Right kidney (tissue), 9 donors: ENCODE results near the gene PARK7.
"Not testable (repeated sequence)": the region's sequence is repeated elsewhere in the genome, so short reads cannot be mapped to it uniquely, and the experiment has no call there.

Source experiments
- DNase-seq: peaks from one replicate; pipeline ENCODE4 v3.0.0-alpha.2; 2016
- long read RNA-seq, 8 donors: transcript quantifications; one replicate each; lab custom pipeline, GENCODE V29; 2026

PARK7 gene
- long read RNA-seq, donor 1, transcript PARK7-209 (7 exons, 1,088 nt): major isoform, 135 of 317 reads
- long read RNA-seq, donor 1, transcript PARK7-201 (7 exons, 949 nt): minor isoform, 125 of 317 reads
- long read RNA-seq, donor 1, partial matches to known transcripts: 45 of 317 reads
- long read RNA-seq, donor 1, other reads (novel, unspliced or antisense): 11 of 317 reads
- long read RNA-seq, donor 2, transcript PARK7-209 (7 exons, 1,088 nt): major isoform, 71 of 166 reads
- long read RNA-seq, donor 2, transcript PARK7-201 (7 exons, 949 nt): minor isoform, 69 of 166 reads
- long read RNA-seq, donor 2, partial matches to known transcripts: 26 of 166 reads
- long read RNA-seq, donor 2, other reads (novel, unspliced or antisense): 0 of 166 reads
- long read RNA-seq, donor 3, transcript PARK7-209 (7 exons, 1,088 nt): major isoform, 27 of 87 reads
- long read RNA-seq, donor 3, transcript PARK7-201 (7 exons, 949 nt): minor isoform, 26 of 87 reads
- long read RNA-seq, donor 3, partial matches to known transcripts: 33 of 87 reads
- long read RNA-seq, donor 3, other reads (novel, unspliced or antisense): 0 of 87 reads
- long read RNA-seq, donor 4, transcript PARK7-209 (7 exons, 1,088 nt): major isoform, 62 of 159 reads
- long read RNA-seq, donor 4, transcript PARK7-201 (7 exons, 949 nt): minor isoform, 44 of 159 reads
- long read RNA-seq, donor 4, partial matches to known transcripts: 52 of 159 reads
- long read RNA-seq, donor 4, other reads (novel, unspliced or antisense): 0 of 159 reads
- long read RNA-seq, donor 5, transcript PARK7-201 (7 exons, 949 nt): minor isoform, 75 of 235 reads
- long read RNA-seq, donor 5, transcript PARK7-209 (7 exons, 1,088 nt): major isoform, 107 of 235 reads
- long read RNA-seq, donor 5, partial matches to known transcripts: 52 of 235 reads
- long read RNA-seq, donor 5, other reads (novel, unspliced or antisense): 0 of 235 reads
- long read RNA-seq, donor 6, transcript PARK7-209 (7 exons, 1,088 nt): major isoform, 57 of 219 reads
- long read RNA-seq, donor 6, transcript PARK7-201 (7 exons, 949 nt): minor isoform, 53 of 219 reads
- long read RNA-seq, donor 6, partial matches to known transcripts: 105 of 219 reads
- long read RNA-seq, donor 6, other reads (novel, unspliced or antisense): 0 of 219 reads
- long read RNA-seq, donor 7, transcript PARK7-201 (7 exons, 949 nt): minor isoform, 70 of 250 reads
- long read RNA-seq, donor 7, transcript PARK7-209 (7 exons, 1,088 nt): major isoform, 92 of 250 reads
- long read RNA-seq, donor 7, partial matches to known transcripts: 71 of 250 reads
- long read RNA-seq, donor 7, other reads (novel, unspliced or antisense): 17 of 250 reads
- long read RNA-seq, donor 8, transcript PARK7-209 (7 exons, 1,088 nt): minor isoform, 69 of 171 reads
- long read RNA-seq, donor 8, transcript PARK7-201 (7 exons, 949 nt): major isoform, 71 of 171 reads
- long read RNA-seq, donor 8, partial matches to known transcripts: 31 of 171 reads
- long read RNA-seq, donor 8, other reads (novel, unspliced or antisense): 0 of 171 reads

DNA sequence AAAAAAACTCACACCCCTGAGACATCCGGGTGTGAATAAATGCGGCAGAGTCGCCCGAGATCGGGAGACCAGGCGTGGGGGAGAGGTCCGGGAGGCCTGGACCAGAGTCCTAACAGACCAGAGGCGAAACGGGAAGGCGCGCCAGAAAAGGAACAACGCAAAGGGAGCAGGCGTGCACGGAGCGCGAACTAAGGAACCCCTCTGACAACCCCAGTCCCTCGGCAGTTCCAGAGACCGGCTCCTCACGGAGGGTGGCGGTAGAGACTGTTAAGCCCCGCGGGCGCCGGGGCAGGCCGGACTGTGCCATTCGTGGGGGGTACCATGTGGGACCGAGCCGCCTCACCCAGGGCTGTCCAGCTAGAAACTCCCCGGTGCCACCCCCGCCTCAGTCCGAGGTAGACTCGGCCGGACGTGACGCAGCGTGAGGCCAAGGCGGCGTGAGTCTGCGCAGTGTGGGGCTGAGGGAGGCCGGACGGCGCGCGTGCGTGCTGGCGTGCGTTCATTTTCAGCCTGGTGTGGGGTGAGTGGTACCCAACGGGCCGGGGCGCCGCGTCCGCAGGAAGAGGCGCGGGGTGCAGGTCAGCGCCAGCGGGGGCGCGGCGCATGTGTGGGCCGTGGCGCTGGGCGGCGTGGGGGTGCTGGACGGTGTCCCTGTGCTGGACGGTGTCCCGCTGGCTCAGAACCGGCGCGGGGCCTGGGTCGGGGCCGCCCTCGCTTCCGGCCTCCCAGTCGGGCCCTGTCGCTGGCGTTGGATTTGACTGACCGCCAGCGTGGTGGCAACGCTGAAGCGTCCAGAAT is at the start of gene PARK7:
Gene PARK7, plus strand, starts transcription at position 496 of the 798 bp plus-strand sequence. CDS start 1,075 bp downstream, outside the sequence.
- peak; percentile 99 for DNase-seq

DNA sequence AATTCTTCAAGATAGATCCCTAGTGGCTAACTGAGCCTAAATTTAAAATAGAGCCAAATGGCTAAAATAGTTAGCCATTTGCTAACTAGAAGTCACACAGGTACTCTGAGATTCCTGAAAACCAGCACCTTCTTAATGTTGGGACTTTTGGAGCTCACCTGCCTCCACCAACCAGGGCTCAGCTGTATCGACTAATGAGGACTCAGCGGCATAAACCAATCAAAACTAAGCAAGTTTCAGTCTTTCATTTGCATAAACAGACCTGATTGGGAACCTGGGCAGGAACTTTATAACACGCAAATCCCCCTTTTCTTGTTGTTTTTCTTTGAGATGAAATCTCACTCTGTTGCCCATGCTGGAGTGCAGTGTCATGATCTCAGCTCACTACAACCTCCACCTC is 49.4 kb upstream of the PARK7 start:
- no peak for DNase-seq

DNA sequence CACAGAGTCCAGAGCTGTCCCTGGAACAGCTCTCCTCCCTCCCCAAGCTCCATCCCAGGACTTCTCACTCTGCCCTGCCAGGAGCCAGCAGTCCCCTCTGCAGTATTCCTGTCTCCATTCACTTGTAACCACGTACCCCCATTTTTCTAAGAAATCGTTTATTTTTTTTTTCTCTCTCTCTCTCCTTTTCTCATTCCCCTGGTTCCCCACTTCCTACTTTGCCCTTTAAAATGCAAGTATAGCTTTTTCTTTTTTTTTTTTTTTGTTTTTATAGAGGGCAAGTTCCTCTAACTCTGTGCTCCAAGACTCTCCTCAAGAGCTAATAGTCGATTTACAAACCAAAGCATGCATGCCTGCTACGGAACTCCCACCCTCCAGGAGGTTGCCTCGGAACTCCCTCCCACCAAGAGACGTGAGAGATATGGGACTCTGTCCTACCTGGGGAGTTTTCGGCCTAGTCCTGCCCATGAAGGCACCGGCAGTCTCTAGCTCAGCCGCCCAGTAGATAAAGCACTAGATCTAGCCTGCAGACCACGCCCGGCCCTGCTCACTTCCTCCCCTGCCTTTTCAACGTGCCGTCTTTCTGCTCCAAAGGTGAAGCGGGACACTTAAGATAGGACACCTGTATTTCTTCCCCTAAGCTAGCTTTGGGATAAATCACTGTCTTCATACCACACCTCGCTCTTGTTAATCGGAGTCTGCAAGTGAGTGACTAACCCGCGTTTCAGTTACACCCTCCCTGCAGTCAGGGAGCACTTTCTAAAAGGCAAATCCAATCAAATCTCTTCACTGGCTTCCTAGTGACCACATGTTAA is 48.6 kb upstream of the PARK7 start:
- no peak for DNase-seq

DNA sequence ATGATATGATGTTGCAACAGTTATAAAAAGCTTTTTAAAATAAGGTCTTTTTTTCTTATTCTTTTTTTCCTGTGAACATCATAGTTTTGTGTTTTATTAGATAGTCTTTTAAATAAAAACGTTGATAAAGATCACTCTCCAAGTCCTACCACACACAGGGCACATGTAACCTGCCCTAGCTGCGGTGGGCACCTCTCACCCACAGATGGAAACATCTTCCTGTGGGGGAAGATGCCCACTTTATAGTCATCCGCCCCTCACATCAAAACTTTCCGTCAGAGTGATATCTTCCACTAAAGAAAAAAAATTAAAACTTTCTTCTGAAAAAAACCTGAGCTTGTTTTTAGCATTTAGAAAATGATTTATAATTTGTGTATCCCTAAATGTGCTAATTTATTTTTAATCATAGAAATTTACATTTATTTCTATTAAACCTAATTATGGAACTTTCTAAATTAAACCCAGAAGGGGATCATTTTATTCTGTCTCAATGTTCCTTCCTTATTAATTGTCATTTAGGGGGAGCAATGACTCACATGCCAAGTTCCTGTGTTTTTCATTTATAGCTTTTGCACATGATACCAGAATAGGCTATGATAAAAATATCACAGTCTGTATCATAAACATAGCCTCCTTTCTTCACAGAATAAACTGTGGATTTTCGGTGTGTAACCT is 45.5 kb upstream of the PARK7 start:
- no peak for DNase-seq

DNA sequence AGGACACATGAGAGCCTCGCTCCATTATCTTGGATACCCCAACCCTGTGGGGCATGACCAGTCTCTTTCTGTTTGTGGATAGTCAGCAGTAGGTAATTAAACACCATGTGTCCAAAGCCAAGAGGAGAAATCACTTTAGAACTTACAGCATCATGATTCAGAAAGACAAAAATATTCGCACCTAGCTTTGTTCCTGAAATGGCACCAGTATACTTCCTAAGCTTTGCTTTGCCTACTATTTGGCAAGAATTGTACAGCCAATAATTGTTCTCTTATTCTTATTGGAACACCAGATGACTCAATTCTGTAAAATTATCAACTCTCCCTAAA is 45.0 kb upstream of the PARK7 start:
- DNase-seq: no peak

DNA sequence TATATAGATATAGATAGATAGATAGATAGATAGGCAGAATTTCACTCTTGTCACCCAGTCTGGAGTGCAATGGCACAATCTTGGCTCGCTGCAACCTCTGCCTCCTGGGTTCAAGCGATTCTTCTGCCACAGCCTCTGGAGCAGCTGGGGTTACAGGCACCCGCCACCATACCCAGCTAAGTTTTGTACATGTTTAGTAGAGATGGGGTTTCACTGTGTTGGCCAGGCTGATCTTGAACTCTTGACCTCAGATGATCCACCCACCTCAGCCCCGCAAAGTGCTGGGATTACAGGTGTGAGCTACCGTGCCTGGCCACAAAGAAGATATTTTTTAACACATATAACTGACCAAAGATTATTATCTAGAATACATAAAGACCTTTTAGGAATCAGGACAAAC is 43.5 kb upstream of the PARK7 start:
- not testable (repeated sequence) for DNase-seq

DNA sequence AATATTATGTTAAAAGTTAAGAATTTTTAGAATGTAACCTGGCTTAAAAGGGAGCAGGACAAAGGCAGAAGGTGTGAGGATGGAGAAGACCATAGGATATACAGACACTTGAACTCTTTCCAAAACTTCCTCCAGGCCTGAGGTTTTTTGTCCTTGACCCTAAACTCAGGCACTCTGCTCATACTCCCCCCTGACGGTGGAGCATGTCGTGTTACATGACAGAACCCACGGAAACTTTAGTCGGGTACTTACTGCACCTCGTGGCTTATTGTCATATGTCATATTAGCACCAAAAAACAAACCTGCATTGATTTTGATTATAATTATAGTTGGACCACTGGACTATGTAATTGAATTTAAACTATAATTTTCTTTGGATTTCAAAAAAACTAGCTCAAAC is 41.6 kb upstream of the PARK7 start:
- DNase-seq: no peak

DNA sequence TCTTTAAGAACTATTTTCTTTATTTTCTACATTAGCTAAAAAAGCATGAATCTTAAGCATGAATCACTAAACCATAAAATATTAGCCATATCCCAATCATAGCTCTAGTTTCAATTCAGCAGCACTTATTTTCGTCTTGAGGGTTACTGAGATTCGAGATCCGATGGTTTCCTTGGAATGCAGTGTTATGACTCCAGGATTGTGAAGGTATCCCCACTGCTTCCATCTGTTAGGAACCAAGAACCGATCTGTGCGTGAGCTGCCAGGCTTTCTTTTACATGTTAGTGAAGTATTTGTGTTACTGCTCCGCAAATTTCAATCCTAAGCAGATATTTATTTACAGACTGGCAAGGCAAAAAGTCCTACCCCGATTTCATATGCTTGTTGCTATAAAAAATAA is 39.7 kb upstream of the PARK7 start:
- DNase-seq: no peak

DNA sequence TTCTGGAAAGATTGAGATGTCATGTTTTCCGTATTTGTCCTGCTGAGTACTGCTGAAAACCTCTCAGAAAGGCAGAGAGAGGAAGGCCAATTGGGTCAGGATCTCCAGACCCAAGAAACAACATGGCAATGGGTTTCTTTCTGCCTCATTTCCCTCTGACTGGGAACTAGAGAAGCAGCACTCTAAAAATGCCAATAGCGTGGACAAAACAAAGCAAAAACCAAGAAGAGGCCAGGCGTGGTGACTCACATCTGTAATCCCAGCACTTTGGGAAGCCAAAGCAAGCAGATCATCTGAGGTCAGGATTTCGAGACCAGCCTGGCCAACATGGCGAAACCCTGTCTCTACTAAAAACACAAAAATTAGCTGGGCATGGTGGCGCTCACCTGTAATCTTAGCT is 39.2 kb upstream of the PARK7 start:
- DNase-seq: no peak

DNA sequence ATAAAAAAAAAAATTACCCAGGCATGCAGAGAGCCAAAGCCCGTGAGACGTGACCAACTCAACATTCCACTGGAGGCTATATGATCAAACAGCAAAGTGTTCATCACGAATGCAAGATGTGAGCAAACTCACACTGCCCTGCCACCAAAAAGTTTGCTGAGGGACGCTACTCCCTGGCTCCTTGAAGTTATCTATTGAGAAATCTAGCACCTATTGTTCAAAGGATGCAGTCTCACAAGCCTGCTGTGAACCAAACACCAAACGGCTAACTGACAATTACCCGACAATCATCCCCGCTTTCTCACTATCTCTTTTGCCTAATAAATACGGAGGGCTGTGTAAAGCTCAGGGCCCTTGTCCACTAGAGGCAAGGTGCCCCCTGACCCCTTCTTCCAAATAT is 34.5 kb upstream of the PARK7 start:
- not testable (repeated sequence) for DNase-seq

DNA sequence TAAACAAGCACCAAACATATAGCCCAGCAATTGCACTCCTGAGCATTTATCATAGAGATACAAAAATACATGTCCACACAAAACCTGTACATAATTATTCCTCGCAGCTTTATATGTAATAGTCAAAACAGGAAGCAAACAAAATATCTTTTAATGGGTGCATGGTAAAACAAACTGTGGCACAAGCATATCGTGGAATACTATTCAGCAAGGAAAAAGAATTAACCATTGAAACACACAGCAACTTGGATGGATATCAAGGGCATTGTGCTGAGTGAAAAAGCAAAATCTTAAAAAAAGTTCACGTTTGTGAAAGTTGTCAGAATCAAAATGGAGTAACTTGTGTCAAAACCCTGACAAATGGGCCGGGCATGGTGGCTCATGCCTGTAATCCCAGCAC is 33.3 kb upstream of the PARK7 start:
- no peak for DNase-seq

DNA sequence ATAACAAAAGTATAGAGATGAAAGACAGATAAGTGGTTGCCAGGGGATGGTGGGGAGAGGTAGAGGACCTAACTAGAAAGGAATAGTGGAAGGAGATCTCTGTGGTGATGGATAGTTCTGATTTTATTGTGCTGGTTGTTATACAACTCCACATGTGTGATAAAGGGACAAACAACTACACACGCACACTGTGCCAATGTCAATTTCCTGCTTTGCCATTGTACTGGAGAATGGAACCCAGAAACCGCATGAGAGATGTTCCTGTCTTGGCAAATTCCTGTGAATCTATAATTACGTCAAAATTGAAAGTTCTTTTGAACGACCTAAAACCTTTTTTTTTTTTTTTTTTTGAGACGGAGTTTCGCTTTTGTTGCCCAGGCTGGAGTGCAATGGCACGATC is 31.9 kb upstream of the PARK7 start:
- DNase-seq: no peak

DNA sequence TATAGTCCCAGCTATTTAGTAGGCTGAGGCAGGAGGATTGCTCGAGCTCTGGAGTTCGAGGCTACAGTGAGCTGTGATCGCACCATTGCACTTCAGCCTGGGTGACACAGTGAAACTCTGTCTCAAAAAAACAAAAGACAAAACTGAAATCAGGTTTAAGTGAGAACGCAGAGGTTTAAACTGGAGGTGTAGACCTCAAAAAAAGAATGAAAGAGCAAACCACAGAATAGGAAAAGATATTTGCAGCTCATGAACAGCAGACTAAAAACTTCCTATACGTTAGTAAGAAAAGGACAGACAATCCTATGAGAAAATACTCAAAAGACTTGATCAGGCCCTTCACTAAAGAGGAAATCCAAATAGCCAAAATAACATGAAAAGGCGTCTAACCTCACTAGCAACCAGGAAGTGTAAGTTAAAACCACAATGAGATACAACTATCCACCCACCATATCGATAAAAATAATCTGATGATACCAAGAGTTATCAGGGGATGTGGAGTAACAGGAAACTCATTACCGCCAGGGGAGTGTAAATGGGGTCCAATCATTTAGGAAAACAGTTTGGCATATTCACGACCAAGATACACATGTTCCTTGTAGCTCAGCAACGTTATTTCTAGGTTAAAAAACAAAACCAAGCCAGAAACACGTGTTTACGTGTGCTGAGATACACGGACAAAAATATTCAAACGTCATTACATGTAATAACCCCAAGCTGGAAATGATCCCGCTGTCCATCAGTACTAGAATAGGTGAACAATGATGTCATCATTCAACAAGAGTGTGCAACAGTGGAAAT is 30.7 kb upstream of the PARK7 start:
- DNase-seq: no peak

DNA sequence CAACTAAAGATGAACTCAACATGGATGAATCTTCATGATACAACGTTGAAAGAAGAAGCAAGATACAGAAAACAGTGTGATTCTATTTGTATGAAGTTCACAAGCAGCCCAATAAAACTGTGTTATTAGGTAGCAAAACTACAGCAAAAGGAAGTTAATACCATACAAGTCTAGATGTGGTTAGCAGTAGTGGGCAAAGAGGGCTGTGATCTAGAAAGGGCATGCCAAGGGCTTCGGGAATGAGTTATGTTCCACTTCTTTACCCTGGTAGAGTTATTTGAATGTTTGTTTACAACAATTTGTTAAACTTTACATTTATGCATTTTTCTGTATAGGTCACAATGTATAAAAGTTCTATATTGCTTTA is 30.1 kb upstream of the PARK7 start:
- DNase-seq: no peak

DNA sequence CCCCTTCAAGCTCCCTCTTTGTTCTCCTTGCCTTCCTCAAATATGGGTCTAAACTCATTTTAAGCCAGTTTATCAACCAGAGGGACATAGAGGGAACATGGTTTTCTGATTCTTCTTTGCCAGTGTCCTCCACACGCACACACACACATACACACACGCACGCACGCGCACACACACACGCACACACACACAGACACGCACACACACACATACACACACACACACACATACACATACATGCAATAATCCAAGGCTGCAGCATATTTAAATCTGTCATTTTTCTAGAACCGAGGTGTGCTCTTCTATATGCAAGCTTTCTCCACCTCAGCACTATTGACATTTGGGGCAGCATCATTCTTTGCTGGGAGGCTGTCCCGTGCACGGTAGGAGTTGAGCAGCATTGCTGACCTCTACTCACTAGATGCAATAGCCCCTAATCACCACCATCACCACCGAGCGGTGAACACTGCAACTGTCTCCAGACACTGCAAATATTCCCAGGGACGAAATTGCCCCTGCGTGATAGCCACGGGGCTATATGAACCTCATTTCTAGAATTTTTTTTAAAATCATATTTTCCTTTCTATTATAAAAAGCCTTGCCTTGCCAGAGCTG is 28.9 kb upstream of the PARK7 start:
- DNase-seq: no peak

DNA sequence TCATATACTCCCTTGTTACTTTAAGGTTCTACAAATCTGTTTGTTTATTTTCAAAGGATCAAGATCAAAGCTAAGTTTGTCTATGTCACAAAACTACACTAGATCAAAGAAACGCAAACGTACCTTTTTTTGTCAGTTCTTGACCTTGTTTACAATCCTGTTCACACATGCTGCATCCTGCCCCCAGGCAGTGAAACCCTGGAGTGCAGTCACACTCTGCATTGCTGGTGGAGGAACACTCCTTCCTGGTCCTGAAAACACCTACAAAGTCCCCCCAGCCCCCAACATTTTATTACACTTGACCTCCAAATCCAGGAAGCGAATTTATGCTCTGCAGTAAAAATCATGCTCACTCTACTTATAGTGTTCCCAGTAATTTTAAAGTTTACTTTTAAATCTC is 23.4 kb upstream of the PARK7 start:
- DNase-seq: no peak

DNA sequence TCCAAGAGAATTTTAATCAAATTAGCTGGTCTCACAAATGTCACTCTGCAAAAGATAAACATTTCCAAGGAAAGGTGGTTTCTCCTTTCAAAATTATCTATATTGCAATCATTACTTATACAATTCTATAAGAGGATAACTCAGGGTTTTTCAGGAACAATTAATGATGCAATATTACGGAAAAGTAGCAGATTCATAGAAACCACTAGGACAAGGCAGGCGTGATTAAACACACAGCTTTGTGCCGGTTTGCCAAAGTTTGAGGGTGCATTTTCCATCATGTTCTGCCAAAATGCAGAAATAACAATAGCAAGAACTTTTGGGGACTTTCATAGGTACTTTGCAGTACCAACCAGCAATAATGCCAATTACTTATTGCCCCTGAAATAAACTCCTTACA is 21.5 kb upstream of the PARK7 start:
- no peak for DNase-seq

DNA sequence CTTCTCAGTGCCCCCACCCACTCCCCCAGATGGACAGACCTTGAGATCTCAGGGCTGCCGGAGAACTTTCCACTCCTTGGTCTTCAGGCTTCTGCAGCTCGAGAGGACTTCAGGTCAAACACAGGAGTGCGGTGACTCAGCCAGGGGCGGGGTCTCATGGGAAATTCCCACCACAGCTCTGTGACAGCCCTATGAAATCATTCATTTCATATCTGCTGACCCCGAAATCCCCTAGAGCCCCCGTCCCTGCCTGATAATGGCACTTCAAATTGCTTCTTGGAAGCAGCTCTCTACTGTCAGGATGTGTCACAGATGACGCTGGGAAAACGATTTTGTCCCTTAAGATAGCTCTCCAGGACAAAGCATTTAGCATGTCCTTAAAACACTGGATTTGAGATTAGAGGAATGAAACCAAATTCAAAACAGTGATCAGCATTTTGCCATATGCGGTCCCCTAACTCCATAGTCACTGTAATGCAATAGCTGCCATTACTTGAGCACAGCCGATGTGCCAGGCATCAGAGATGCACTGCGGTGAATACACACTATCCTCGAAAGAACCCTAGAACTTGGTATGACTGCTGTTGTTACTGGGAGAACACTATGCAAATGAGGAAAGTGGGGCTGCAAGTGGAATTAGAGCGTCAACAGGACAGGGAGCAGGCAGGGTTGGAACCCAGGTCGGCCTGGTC is 20.6 kb upstream of the PARK7 start, which contains the start of gene TNFRSF9:
Gene TNFRSF9, minus strand, starts transcription at position 95 of the 692 bp plus-strand sequence. CDS start 845 bp downstream, outside the sequence.
- no peak for DNase-seq
